ENCODE measurements around the gene EYA2.
A peak's percentile ranks its signal among the peaks of the same experiment; 100 is the strongest.
"Not testable (repeated sequence)": the region's sequence is repeated elsewhere in the genome, so short reads cannot be mapped to it uniquely, and the experiment has no call there.

The EYA2 gene

DNA sequence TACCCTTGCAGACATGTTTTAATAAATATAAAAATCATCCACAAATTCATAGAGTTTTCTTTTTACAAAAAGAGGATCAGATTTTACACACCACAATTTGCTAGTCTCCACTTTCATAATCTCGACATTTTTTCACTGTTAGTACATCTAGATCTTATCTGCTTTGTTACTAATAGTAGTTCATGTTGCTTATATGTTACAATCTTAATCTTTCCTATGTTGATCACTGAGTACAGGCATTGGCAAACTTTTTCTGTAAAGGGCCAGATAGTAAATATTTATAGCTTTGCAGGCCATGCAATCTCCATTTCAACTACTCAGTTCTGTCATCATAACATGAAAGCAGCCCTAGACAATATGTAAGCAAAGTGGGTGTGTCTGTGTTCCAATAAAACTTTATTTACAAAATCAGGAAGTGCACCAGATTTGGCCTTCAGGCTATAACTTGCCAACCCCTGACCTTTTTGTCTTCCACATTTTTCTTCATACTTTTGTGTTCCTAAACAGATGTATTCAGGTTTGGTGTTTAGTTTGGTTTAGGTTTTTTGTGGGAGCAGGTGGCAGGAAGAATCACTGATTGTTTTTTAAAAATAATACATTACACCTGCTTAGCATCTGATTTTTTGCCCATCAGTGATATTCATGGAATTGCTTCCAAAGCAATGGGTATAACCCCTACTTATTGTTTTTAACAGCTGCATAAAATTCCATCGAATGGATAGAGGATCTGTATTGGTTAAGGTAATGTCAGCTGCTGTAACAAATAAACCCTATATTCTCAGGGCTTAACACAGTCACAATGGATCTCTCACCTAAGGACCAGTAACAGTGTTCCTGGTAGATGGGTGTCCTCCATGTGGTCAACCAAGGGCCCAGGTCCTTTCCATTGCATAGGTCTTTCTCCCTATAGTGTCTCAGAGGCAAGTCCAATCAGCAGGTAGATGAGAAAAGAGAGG, 61.2 kb downstream of the EYA2 start:
- ChIA-PET CTCF (no interaction called here), POLR2A (no interaction called here)

DNA sequence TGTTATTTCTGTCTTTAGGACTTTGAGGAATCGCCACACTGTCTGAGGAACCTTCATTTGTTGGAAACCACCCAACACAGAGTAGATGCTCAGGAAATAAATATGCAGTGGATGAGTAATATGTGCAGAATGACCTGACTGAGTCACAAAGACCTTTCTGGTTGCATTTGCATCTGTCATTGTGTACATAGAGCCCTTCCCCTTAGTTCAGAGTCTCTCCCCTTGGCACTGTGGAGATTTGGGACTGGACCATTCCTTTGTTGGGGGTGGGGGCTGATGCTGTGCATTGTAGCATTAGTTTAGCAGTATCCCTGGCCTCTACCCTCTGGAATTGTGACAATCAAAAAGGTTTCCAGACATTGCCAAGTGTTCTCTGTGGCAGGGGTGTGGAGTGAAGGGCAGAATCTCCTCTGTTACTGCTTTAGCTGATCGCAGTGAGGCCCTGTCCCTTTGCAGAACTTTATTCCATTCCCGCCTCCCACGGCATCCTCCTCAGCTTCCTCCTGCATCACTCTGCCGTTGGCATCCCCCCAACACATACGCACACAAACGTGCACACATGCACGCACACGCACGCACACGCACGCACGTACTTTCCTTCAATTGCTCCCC, 64.5 kb downstream of the EYA2 start:
- CTCF ChIA-PET: interaction anchor here (1.3 kb wide), 1 partner anchor 10 kb away, joined by 3 read pairs; no protein-coding TSS in a partner anchor
- DNase-seq (ENCODE audit: low read depth, low spot score): peak; percentile 79
- no peak overlapping the region for H3K4me3 ChIP-seq (ENCODE audit: low read depth, low read length)
- no peak for TF ChIP-seq CTCF (IDR thresholded peaks at IDR 0.05; ENCODE audit: insufficient read depth, low read length, missing control alignments)
- POLR2A ChIA-PET: no interaction called here

More for the DNA sequence above, 61.2 kb downstream of the EYA2 start:
- no peak for TF ChIP-seq CTCF (IDR thresholded peaks at IDR 0.05; ENCODE audit: insufficient read depth, low read length, missing control alignments)
- no peak overlapping the region for H3K4me3 ChIP-seq (ENCODE audit: low read depth, low read length)
- no peak for DNase-seq (ENCODE audit: low read depth, low spot score)

- CTCF ChIA-PET: interaction anchor here (1.3 kb wide), 1 partner anchor 9 kb away, joined by 3 read pairs; no protein-coding TSS in a partner anchor
- TF ChIP-seq CTCF (IDR thresholded peaks at IDR 0.05; ENCODE audit: insufficient read depth, low read length, missing control alignments): no peak
- no peak for DNase-seq (ENCODE audit: low read depth, low spot score)
- POLR2A ChIA-PET: no interaction called here
- no peak overlapping the region for H3K4me3 ChIP-seq (ENCODE audit: low read depth, low read length)
Observed at GRCh38 chr20:46959821-46960220, 65.2 kb downstream of the EYA2 start.

DNA sequence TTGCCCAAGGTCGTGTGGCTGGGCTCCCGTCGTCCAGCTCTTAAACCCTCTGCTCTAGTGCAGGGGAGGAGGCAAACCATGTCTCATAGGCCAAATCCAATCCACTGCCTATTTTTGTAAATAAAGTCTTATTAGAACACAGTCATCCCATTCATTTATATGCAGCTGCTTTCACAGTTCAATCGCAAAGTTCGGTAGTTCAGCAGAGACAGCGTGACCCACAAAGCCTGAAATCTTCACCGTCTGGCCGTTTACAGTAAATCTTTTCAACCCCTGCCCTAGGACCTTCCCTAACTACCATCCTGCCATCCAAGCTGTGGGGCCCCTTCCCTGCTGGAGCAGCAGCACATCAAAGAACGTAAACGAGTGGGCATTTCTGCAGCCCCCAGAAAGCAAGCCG, 65.9 kb downstream of the EYA2 start:
- DNase-seq (ENCODE audit: low read depth, low spot score): no peak
- no peak overlapping the region for H3K4me3 ChIP-seq (ENCODE audit: low read depth, low read length)
- no peak for TF ChIP-seq CTCF (IDR thresholded peaks at IDR 0.05; ENCODE audit: insufficient read depth, low read length, missing control alignments)
- ChIA-PET CTCF (interaction anchor here (1.3 kb wide), 1 partner anchor 8 kb away, joined by 3 read pairs; no protein-coding TSS in a partner anchor), POLR2A (no interaction called here)

DNA sequence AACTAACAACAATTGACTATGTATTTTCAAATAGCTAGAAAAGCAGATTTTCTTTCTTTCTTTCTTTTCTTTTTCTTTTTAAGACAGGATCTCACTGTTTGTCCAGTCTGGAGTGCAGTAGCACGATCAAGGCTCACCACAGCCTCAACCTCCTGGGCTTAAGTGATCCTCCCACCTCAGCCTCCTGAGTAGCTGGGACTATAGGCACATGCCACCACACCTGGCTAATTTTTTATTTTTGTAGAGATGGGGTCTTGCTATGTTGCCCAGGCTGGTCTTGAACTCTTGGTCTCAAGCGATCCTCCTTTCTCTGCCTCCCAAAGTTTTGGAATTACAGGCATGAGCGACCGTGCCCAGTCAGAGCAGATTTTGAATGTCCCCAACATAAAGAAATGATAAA, 67.3 kb downstream of the EYA2 start:
- POLR2A ChIA-PET; CTCF ChIA-PET; DNase-seq (ENCODE audit: low read depth, low spot score); H3K4me3 ChIP-seq (ENCODE audit: low read depth, low read length): not testable (repeated sequence)

DNA sequence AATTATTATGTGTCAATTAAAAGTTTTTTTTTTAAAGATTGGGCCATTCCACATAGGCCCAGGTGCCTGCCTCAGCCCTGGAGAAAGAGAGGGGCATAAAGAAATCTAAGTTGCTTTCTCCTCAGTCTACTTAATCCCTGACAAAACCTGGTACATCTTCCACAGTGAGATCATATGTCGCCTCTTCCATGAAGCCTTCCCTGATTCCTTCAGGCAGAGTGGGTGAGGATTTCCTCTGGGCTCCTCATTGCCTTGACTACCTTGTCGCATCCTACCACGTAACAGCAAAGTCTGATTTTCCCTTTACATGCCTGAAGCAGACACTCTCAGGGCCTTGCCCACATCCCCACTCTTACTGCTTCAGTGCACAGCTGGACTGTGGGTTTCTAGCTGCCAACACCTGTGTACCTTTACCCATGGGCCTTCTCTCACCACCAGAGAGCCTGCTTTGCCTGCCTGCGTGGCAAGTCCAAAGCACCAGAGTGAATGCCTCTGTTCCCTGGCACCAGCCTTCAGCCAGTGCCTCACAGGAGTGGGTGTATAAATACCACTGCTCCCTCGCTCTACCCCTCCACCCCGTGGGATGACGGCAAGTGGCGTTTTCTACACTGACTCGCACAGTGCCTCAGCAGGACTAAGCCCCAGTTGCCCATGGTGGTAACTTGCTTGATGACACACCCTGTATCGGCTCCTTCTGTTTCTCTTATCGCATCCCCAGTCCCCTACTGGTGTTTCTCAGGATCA, 68.0 kb downstream of the EYA2 start:
- H3K4me3 ChIP-seq (ENCODE audit: low read depth, low read length): no peak overlapping the region
- DNase-seq (ENCODE audit: low read depth, low spot score): no peak
- TF ChIP-seq CTCF (IDR thresholded peaks at IDR 0.05; ENCODE audit: insufficient read depth, low read length, missing control alignments): no peak
- CTCF ChIA-PET: no interaction called here
- POLR2A ChIA-PET: no interaction called here

Data from AG04449 (cell line).